HG02973 (cell line): ENCODE data around the gene GSTO1.
A peak's percentile ranks its signal among the peaks of the same experiment; 100 is the strongest.

Experiments used
- ATAC-seq: cut with Tn5 transposase; IDR thresholded peaks from one replicate; pipeline ENCODE4 v1.9.1; 2021; ENCODE audit warnings: moderate library complexity; ENCODE audit not compliant: unreplicated experiment

GSTO1 gene

DNA sequence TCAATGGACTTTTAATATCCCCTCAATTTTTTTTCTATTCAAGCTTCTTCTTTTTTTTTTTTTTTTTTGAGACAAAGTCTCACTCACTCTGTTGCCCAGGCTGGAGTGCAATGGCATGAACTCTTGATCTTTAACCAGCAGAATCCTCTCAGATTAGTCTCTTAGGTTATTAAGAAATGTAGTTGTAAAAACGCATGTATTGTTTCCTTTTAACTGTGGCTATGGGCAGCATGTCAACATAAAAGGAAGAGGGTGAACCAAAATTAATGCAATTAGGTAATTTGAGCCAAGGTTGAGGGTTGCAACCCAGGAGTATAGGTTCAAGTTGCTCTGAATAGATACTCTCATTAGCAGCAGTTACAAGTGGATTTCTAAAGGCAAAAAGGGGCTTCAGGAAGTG lies 4.3 kb upstream of the GSTO1 start:
- ATAC-seq, result no peak

DNA sequence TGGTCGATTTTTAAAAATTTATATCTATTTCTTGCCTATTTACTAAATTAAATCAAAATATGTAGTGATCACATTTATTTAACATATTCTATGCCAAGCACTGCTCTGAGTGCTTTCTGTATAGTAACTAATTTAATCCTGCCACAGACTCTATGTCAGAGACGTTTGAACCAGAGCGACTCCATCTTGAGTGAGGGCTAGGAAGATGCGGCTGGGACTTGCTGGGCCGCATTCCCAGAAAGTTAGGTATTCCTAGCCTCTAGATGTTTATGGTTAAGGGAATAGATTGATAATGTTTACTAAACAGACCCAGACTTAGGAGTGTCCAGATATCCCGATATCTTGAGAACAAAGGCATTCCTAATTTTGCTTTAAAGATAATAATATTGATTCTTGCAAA lies 3.2 kb upstream of the GSTO1 start:
- no peak for ATAC-seq

DNA sequence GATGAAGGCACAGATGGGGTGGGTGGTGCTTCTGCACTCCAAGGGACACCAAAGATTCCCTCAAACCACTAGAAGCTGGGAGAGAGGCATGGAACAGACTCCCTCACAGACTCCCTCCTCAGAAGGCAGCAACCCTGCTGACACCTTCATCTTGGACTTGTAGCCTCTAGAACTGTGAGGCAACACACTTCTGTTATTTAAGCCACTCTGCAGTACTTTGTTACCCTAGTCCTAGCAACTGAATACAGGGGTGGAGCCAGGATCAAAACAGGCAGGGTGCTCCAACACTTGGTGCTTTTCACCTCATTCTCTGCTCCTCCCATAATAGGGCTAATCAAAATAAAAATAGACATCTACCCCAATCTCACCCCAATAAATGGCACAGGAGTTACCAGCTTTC lies 2.3 kb upstream of the GSTO1 start:
- ATAC-seq, result no peak

DNA sequence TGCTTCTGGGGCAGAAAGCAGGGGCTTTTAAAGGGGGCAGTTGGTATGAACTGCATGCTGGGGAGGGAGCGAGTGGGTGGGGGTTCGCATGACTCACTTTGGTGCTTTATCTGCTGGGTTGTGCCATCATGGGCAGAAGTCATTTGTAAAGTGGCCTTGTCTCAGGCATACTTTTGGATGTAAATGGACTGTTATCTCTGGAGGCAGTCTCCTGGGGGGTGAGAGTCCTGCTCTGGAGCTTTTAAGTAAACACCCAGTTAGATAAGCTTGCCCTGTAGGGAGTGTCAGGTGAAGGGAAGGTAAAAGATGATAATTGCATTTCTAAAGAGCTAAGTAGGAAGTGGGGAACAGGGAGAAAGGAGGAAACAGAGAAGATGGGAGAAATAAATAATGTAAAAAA lies 1.6 kb upstream of the GSTO1 start:
- ATAC-seq, result no peak

DNA sequence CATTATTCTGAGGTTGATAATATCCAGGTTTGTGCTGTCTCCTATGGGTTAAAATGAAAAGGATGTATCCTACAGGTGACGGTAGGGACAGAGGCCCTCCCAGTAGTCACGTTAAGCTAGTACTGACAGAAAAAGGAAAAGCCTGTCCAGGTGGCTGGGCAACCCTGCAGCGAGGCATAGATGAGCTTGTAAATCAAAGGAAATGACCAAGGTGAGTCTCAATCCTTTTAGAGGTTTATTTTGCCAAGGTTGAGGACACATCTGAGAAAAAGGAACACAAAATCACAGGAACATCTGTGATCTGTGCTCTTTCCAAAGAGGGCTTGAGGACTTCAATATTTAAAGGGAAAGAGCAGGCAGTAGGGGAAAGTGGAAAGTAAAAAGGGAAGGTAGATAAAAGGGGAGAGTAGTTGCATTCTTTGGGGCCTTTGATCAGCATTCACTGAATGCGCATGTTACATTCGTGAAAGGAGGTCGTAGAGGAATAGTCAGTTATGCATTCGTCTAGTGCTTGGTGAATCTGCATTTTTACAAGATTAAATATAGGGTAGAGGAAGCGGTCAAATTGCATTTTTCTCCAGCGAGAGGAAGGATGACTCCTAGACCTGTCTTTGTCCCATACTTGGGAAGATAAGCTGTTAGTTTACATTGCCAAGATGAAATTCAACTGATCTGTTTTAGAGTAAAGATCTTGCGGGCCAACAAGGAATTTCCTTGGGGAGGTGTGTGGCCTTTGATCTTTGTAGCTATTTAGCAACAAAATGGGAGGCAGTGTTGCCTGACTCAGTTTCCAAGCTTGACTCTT lies 884 bp upstream of the GSTO1 start:
- ATAC-seq, result no peak

DNA sequence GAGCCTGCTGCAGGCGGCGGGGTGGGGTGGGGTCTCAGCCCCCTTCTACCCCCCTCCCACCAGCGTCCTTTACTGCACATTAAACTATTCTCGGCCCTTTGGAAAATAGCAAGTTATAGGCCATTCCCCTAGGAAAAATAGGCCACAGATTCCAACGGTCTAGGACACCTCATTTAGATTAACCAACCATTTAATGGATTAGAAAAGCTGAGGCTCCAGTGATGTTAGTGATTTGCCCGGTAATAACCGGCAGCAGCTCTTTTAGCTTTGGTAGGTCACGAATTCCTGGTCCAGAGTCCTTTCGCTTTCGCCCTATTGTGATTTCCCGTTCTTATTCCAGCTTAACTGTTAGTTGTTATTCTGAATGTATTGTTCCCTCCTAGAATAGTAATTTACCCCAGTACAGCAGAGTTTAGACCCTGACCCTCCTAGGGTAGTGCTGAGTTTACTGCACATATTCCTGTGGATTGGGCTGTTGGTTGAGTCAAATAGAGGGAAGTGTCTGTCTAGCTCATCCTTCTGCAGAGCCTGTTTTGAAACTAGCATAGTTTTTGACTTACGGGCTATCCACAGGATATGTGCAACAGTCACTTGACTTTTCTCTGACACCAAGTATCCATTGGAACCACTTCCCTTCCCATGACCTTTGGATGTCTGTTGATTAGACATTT lies 754 bp downstream of the GSTO1 start:
- ATAC-seq, result peak; percentile 32

DNA sequence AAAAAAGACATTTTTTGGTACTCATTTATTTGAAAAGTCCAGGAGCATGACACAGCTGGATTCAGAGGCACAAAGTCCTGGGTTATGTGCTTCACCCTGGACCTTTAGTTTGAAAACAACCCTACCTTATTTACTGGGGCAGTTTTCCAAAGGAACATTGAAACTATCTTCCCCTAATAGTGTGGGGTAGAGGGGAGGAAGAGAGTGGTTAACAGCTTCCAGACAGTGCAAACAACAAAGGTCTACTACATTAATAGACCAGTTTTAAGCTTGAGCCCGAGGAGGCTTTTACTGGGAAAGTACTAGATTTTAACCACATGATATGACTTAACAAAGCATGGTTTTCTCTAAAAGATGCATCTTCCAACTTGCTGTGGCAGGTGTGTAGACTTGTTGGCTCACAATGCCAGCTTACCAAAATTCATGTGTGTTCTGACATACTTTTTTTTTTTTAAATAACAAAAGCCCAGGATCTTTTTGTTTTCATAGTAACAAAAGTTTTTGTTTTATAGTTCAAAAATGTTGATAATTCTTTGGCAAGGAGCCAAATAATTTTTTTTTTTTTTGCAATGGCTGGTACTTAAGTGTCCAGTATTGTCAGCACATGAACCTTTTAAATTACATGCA lies 1.8 kb downstream of the GSTO1 start:
- no peak for ATAC-seq

DNA sequence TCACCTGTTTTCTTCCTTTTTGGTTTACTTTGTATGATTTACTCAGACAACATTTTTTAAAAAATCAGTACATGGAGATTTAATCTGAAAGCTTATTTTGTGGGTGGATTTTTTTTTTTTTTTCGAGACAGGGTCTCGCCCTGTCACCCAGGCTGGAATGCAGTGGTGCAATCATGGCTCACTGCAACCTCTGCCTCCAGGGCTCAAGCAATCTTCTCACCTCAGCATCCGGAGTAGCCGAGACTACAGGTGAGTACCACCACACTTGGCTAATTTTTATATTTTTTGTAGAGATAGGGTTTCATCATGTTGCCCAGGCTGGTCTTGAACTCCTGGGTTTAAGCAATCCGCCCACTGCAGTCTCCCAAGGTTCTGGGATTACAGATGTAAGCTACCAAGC lies 2.5 kb downstream of the GSTO1 start:
- ATAC-seq, result no peak

DNA sequence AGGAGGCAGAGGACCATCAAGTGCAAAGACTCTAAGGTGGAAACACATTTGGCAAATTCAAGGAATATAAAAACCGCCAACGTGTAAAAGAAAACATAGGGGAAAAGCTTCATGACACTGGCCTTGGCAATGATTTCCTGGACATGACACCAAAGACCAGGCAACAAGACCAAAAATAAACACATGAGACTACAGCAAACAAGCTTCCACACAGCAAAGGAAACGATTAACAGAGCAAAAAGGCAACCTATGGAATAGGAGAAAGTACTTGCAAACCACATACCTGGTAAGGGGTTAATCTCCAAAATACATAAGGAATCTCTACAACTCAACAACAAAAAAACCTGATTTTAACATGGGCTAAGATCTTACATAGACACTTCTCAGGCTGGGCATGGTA lies 3.5 kb downstream of the GSTO1 start:
- no peak for ATAC-seq

DNA sequence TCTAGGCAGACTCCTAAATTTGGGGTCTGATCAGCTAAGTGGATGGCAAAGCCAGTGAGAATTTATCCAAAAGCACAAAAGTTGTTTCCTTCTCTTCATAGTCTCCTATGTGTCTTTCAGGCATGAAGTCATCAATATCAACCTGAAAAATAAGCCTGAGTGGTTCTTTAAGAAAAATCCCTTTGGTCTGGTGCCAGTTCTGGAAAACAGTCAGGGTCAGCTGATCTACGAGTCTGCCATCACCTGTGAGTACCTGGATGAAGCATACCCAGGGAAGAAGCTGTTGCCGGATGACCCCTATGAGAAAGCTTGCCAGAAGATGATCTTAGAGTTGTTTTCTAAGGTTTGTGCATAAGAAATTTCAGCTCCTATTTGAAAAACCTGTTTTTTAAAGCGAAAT lies 4.8 kb downstream of the GSTO1 start:
- no peak for ATAC-seq

DNA sequence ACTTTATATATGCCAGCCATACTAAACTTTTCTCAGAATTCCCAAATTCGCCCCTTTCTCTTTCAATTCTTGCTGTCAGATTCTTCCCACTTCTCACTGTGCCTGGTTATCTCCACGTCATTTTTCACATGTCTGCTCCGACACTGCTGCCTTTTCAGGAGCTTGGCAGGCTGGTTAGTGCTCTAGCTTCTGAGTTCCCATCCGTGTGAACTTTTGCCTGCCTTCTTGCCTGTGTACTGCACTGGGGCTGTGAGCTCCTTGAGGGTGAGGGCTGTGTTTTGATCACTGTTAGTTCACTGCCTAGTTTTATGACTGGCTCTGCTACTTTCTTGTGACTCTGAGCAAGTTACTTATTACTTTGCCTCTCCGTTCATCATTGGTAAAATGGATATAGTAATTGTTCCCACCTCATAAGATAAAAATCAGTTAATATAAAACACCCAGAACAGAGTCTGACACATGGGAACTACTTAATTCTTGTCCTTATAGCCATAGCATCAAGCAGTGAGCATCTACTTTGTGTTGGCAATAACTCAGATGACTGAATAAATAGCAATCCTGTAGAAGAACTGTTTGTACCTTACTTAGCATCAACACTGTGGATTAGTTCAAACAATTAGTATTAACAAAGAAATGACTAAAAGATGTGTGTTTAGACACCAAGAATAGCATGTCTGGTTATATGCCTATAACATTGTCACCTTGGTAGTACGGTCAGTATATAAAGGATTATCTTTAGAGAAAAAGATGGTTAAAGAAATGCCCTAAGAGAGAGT lies 5.5 kb downstream of the GSTO1 start:
- no peak for ATAC-seq

DNA sequence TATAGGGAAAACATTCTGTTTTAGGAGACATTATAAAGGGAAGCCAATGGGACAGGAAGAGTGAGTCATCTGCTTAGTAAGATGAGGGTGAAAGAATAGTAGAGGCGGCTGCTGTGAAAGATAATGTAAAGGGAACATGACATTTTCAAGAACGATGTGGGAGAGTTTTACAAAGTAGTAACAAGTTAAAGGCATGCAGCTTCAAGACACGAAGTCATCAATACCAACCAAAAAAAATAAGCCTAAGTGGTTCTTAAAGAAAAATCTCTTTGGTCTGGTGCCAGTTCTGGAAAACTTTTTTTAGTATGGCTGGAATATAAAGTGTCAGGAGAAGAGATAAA lies 6.1 kb downstream of the GSTO1 start:
- ATAC-seq, result no peak

DNA sequence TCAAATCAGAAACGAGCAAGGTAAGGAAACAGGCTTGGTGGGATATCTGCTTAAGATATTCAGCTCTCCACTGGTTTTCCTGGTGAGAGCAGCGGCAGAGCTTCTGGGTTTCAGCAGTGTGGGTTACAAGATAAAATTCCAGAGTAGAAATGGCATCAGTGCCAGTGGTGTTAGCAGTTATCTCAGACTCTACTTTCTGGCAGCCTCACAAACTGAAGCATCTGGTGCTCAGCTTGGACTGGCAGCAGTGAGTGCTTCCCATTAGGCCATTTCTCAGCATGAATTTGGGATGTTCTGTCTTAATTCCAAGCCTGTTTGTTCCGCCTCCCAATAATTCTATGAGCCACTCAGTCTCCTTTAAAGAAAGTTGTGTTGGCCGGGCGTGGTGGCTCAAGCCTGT lies 7.4 kb downstream of the GSTO1 start:
- no peak for ATAC-seq

DNA sequence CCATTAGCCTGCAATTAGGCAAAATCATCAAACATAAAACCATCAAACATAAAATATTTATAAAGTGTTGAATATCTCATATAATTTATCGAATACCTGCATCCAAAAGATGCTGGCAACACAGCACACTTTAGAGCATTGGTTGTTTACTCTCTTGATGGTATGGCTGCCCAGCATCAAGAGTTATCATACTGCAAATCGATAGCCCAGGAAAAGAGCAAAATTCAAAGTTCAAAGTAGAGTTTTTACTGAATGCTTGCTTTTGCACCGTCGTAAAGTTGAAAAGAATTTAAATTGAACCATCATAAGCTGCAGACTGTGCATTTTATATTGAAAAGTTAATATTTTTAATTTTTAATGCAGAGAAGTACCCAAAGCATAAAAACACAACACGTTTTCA lies 10.1 kb downstream of the GSTO1 start:
- no peak for ATAC-seq

DNA sequence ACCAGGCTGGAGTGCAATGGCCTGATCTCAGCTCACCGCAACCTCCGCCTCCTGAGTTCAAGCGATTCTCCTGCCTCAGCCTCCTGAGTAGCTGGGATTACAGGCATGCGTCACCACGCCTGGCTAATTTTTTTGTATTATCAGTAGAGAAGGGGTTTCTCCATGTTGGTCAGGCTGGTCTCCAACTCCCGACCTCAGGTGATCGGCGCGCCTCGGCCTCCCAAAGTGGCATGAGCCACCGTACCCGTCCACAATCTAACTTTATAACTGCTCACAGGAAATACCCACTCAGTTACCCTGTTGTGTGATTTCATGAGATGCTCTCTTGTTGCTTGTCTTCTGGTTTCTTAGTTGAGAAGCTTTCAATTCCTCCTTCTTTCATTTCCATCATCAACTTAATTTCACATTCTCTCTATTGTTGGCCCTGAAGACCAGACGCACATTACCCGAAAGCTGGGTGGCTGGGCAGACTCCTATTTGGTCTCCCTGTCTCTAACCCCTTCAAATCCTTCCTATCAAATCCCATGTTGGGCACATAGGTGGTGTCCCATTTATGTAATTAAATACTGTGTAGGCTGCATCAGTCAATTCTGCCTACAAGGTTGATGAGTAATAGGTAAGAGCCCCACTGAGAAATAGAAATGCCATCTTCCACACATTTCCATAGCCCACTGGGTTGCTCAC lies 13.2 kb downstream of the GSTO1 start:
- no peak for ATAC-seq

DNA sequence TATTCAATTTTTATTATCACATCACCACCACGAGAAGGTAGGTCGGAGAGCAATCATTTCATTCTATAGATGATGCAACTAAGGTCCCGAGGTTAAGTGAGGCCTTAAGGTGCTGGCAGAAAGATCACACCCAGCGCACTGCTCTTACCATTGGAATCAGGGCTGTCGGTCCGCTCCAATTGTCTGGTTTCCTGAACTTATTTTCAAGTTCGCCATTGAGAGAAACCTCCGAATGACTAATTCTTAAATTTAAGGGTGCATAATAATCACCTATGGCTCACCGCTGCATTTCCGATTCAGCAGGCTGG lies 13.7 kb downstream of the GSTO1 start:
- no peak for ATAC-seq

DNA sequence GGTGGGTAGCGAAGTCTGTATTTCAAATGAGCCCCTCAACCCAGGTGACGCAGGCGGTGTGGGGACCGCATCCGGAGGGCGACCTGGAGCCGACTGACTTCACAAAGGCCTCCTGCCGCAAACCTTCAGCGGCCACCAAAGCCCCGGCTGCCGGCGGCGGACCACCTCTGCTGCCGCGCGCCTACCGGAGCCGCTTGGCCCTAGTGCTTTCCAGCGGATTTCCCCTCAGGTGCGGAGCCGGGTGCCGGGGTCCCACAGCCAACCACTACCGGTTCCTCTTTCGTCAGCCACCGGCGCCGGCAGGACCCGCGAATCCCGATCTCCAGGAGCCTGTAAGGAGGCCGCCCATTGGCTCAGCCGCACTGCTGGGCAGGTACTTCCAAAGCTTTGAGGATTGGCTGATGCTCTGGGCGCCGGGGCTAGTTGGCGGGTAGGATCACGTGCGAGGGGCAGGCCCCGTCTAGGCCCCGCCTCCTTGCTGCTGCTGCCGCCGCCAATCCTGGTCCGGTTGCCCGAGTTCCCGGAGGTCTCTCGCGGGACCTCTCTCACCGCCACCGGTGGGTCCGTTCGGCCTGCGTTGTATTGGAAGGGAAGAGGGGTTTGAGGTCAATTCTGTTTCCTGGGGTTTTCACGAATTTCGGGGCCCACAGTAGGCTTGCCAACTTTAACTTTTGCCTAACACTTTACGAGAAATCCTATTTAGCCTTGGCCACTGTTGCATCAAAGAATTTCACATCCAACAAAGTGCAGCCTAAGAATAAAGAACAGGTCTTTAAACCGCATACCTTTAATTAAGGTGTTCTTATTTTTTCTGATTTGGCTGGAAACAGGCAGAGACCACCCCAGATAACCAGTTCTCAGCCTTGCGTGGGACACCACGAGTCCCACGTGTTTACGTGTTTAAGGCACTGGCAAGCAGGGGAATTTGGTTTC lies 14.3 kb downstream of the GSTO1 start, which contains the start of gene GSTO2:
Gene GSTO2 (plus strand): TSS at position 472 of the 933 bp plus-strand sequence. CDS start 5,732 bp downstream, outside the sequence.
- peak; percentile 98 for ATAC-seq

DNA sequence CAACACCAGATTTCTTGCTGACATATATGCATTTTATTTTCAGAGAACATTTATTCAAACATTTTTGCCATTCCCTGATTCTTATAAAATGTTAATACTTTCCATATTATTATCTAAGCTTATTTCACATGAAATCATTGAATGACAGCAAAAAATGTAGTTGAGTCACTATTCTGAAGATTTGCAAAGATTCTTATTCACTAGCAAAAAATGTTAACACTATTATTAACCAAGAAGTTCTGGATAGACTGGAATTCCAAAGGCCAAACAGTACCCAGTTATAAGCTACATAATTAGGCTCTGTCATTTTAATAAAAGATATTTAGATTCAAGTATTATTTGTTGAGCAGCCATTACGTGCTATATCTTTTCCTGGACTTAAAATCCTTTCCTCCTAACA lies 18.6 kb downstream of the GSTO1 start:
- no peak for ATAC-seq

DNA sequence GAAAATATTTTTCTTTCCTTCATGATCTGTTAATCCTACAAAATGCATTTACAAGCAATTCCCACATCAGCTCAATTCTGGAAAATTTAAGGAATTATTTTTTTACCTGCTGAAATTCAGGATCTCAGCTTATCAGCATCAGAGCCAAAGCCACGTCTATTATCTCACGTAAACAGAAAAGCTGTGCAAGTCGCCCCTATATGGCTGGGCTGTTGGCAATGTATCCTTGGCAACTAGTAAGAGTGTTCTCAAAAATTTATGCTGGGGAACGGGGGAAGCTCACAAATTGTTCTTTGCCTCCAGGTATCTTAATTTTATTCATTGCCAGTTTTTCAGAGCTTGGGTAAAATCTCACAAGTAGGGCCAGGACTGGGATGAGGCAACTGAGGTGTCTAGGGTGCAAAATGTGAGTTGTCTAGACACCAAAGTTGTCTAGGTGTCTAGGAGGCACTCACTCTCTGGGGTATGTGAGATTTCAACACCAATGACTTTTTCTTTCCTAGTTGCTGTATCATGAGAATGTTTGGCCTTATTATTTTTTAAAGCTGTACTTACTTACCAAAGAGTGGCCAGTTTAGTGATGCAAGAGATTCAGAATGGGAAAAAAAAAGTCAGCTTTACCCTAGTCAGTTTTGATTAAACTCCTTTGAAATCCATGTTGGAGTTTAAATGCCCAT lies 19.3 kb downstream of the GSTO1 start:
- ATAC-seq, result no peak
